HepG2 (cell line): Measurements from ENCODE around the gene ATOSB. TPM values are rescaled to one million over a fixed set of nuclear protein-coding genes. Genes with fewer than 3 reads are reported as not detected.

ENCODE experiments used
- GATAD2A ChIP-seq: IDR thresholded peaks from 2 replicates; pipeline ENCODE4 v1.6.1; 2016
- PPARG ChIP-seq: conservative IDR thresholded peaks from 2 replicates; pipeline ENCODE4 v1.6.1; 2016; ENCODE audit warnings: missing biosample characterization, missing genetic modification reagents
- REXO4 ChIP-seq: sonication (generic); formaldehyde crosslinking; IDR thresholded peaks from 2 replicates; pipeline ENCODE4 v1.8.0; 2022; ENCODE audit warnings: missing genetic modification reagents, mild to moderate bottlenecking, borderline replicate concordance
- RNF2 ChIP-seq: fragments of 450-650 bp; conservative IDR thresholded peaks from 2 replicates; pipeline ENCODE4 v1.6.1; 2016; ENCODE audit warnings: low read depth
- SPEN ChIP-seq: sonication (generic); formaldehyde crosslinking; IDR thresholded peaks from 2 replicates; pipeline ENCODE4 v1.5.1; 2020; ENCODE audit warnings: low read depth, mild to moderate bottlenecking, missing genetic modification reagents
- ZMYM2 ChIP-seq: sonication (generic); formaldehyde crosslinking; IDR thresholded peaks from 2 replicates; pipeline ENCODE4 v1.8.0; 2022; ENCODE audit warnings: mild to moderate bottlenecking, missing genetic modification reagents
- ZNF616 ChIP-seq: sonication (generic); formaldehyde crosslinking; IDR thresholded peaks from 2 replicates; pipeline ENCODE4 v1.5.0; 2020; ENCODE audit warnings: low read depth, mild to moderate bottlenecking, missing genetic modification reagents
- ZNF652 ChIP-seq: IDR thresholded peaks from 2 replicates; pipeline ENCODE4 v1.6.1; 2016; ENCODE audit warnings: low read depth, borderline replicate concordance
- ZNF776 ChIP-seq: sonication (generic); formaldehyde crosslinking; IDR thresholded peaks from 2 replicates; pipeline ENCODE4 v1.4.0; 2020; ENCODE audit warnings: mild to moderate bottlenecking, missing genetic modification reagents
- ZNF792 ChIP-seq: IDR thresholded peaks from 2 replicates; pipeline ENCODE4 v1.6.1; 2016
- polyA plus RNA-seq, 8 experiments: library from polyadenylated mRNA; depleted of rRNA in 3 of 8; stranded (reverse) in 7 of 8; unstranded in 1 of 8; fragments of >200 nt; fragmentation: Illumina TruSeq in 4 of 8; extraction: Trizol in 4 of 8; gene quantifications; 2 replicates each; pipeline versions ENCODE4 v1.2.1 to v1.2.3, GENCODE V29; 2011 to 2016; ENCODE audit warnings: low read depth in 4 of 8, missing spikeins in 1 of 8, mixed read lengths in 1 of 8; ENCODE audit not compliant: insufficient read depth in 1 of 8
- total RNA-seq, 5 experiments: library from RNA; depleted of rRNA; stranded (reverse); fragments of >200 nt; fragmentation: Illumina TruSeq; extraction: Trizol; gene quantifications; 2 replicates each; pipeline ENCODE4 v1.2.3, GENCODE V29; 2016; ENCODE audit warnings: low read depth in 1 of 5
- TF ChIP-seq, protein P1 (sequence below): sonication (generic); formaldehyde crosslinking; conservative IDR thresholded peaks from 2 replicates; pipeline ENCODE4 v1.4.0; 2020; ENCODE audit warnings: mild to moderate bottlenecking, missing genetic modification reagents, moderate library complexity
- TF ChIP-seq, protein P2 (sequence below): sonication (generic); formaldehyde crosslinking; IDR thresholded peaks from 2 replicates; pipeline ENCODE4 v1.8.1; 2023; ENCODE audit warnings: mild to moderate bottlenecking, missing genetic modification reagents, borderline replicate concordance
- TF ChIP-seq, protein P3 (sequence below): sonication (generic); formaldehyde crosslinking; IDR thresholded peaks from 2 replicates; pipeline ENCODE4 v1.5.0; 2020; ENCODE audit warnings: missing genetic modification reagents, mild to moderate bottlenecking, borderline replicate concordance
- TF ChIP-seq, protein P4 (sequence below), 2 experiments: sonication (generic) in 1 of 2; formaldehyde crosslinking in 1 of 2; IDR thresholded peaks; 2 replicates each; pipeline versions ENCODE4 v1.5.1 to v1.6.1; 2011 to 2020; ENCODE audit warnings: borderline replicate concordance in 1 of 2, low read depth in 1 of 2, low read length in 1 of 2, mild to moderate bottlenecking in 1 of 2, missing genetic modification reagents in 1 of 2, moderate library complexity in 1 of 2
- TF ChIP-seq, protein P5 (sequence below): IDR thresholded peaks from 2 replicates; pipeline ENCODE4 v1.6.1; 2016; ENCODE audit warnings: low read depth, missing genetic modification reagents, missing compliant biosample characterization

Gene ATOSB
- total and polyA plus RNA-seq, 2 of the 13 experiments (the other 11 are each of a cell fraction or from before 2014, with no cell fraction given), result 1.9 to 6.4 TPM

DNA sequence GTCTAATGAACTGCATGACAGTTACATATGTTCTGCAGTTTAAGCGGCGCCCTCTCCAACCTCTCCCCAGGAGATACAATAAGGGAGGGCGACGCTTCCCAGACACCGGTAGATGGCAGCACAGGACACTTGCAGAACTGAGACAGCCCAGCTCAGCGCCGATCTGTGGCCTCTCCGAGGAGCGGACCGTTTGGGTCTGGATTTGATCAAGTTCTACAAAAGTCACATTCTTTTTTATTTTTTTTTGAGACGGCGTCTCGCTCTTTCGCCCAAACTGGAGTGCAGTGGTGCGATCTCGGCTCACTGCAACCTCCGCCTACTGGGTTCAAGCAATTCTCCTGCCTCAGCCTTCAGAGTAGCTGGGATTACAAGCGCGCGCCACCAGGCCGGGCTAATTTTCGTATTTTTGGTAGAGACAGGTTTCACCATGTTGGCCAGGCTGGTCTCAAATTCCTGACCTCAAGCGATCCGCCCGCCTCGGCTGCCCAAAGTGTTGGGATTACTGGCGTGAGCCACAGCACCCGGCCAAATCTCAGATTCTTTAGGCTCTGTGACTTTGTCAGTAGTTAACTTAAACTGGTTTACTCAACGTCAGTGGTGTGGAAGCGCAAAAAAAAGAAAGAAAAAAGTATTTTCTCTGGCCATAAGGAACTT lies 1.4 kb upstream of the ATOSB start (continued):
- TF ChIP-seq, protein P1, sequence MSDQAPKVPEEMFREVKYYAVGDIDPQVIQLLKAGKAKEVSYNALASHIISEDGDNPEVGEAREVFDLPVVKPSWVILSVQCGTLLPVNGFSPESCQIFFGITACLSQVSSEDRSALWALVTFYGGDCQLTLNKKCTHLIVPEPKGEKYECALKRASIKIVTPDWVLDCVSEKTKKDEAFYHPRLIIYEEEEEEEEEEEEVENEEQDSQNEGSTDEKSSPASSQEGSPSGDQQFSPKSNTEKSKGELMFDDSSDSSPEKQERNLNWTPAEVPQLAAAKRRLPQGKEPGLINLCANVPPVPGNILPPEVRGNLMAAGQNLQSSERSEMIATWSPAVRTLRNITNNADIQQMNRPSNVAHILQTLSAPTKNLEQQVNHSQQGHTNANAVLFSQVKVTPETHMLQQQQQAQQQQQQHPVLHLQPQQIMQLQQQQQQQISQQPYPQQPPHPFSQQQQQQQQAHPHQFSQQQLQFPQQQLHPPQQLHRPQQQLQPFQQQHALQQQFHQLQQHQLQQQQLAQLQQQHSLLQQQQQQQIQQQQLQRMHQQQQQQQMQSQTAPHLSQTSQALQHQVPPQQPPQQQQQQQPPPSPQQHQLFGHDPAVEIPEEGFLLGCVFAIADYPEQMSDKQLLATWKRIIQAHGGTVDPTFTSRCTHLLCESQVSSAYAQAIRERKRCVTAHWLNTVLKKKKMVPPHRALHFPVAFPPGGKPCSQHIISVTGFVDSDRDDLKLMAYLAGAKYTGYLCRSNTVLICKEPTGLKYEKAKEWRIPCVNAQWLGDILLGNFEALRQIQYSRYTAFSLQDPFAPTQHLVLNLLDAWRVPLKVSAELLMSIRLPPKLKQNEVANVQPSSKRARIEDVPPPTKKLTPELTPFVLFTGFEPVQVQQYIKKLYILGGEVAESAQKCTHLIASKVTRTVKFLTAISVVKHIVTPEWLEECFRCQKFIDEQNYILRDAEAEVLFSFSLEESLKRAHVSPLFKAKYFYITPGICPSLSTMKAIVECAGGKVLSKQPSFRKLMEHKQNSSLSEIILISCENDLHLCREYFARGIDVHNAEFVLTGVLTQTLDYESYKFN, result no peak; the same call in 1 of the 2 replicates
- TF ChIP-seq ZNF776 (no peak), ZNF652 (CRISPR knock-in tag) (no peak), ZNF792 (no peak), PPARG (0 out of 2 replicates have a peak, but pooled peaks have one; percentile 35), SPEN (peak; percentile 8; the same call in 1 of the 2 replicates), ZMYM2 (CRISPR knock-in tag) (0 out of 2 replicates have a peak, but pooled peaks have one; percentile 48), RNF2 (no peak), ZNF616 (CRISPR knock-in tag) (no peak), REXO4 (CRISPR knock-in tag) (no peak), GATAD2A (CRISPR knock-in tag) (peak; percentile 51)
- TF ChIP-seq, protein P2, sequence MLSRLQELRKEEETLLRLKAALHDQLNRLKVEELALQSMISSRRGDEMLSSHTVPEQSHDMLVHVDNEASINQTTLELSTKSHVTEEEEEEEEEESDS (CRISPR knock-in tag), result no peak
- TF ChIP-seq, protein P3, sequence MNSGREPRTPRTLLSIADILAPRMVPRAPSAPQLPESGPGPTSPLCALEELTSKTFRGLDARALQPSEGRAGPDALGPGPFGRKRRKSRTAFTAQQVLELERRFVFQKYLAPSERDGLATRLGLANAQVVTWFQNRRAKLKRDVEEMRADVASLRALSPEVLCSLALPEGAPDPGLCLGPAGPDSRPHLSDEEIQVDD (CRISPR knock-in tag), result no peak
- TF ChIP-seq, protein P4, sequence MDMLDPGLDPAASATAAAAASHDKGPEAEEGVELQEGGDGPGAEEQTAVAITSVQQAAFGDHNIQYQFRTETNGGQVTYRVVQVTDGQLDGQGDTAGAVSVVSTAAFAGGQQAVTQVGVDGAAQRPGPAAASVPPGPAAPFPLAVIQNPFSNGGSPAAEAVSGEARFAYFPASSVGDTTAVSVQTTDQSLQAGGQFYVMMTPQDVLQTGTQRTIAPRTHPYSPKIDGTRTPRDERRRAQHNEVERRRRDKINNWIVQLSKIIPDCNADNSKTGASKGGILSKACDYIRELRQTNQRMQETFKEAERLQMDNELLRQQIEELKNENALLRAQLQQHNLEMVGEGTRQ (IDR thresholded peaks at IDR 0.05; ENCODE audit: low read depth, low read length), result no peak
- TF ChIP-seq, protein P4 (CRISPR knock-in tag; IDR thresholded peaks at IDR 0.05; ENCODE audit: borderline replicate concordance), result no peak
- TF ChIP-seq, protein P5, sequence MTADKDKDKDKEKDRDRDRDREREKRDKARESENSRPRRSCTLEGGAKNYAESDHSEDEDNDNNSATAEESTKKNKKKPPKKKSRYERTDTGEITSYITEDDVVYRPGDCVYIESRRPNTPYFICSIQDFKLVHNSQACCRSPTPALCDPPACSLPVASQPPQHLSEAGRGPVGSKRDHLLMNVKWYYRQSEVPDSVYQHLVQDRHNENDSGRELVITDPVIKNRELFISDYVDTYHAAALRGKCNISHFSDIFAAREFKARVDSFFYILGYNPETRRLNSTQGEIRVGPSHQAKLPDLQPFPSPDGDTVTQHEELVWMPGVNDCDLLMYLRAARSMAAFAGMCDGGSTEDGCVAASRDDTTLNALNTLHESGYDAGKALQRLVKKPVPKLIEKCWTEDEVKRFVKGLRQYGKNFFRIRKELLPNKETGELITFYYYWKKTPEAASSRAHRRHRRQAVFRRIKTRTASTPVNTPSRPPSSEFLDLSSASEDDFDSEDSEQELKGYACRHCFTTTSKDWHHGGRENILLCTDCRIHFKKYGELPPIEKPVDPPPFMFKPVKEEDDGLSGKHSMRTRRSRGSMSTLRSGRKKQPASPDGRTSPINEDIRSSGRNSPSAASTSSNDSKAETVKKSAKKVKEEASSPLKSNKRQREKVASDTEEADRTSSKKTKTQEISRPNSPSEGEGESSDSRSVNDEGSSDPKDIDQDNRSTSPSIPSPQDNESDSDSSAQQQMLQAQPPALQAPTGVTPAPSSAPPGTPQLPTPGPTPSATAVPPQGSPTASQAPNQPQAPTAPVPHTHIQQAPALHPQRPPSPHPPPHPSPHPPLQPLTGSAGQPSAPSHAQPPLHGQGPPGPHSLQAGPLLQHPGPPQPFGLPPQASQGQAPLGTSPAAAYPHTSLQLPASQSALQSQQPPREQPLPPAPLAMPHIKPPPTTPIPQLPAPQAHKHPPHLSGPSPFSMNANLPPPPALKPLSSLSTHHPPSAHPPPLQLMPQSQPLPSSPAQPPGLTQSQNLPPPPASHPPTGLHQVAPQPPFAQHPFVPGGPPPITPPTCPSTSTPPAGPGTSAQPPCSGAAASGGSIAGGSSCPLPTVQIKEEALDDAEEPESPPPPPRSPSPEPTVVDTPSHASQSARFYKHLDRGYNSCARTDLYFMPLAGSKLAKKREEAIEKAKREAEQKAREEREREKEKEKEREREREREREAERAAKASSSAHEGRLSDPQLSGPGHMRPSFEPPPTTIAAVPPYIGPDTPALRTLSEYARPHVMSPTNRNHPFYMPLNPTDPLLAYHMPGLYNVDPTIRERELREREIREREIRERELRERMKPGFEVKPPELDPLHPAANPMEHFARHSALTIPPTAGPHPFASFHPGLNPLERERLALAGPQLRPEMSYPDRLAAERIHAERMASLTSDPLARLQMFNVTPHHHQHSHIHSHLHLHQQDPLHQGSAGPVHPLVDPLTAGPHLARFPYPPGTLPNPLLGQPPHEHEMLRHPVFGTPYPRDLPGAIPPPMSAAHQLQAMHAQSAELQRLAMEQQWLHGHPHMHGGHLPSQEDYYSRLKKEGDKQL, result no peak
